IMR-90 (cell line): ENCODE measurements around the gene DET1. TPM values are rescaled to one million over a fixed set of nuclear protein-coding genes. Genes with fewer than 3 reads are reported as not detected.

Experiments
- ATAC-seq: fragments of 200-7000 bp; cut with Tn5 transposase; 2 replicates; pipeline ENCODE4 v1.9.1; 2020; ENCODE audit warnings: low read depth, mild to moderate bottlenecking, moderate library complexity
- BruUV-seq: library from RNA; stranded (reverse); fragments of 400-500 nt; replicated peaks from 2 replicates; lab custom pipeline; 2021; lab: Mats Ljungman, UMichigan
- CTCF ChIA-PET: fragments of 300-600 bp; formaldehyde crosslinking; extraction: SDS; loops from one replicate; lab custom pipeline; 2021; ENCODE audit warnings: antibody characterized with exemption; lab: Yijun Ruan, JAX
- POLR2A ChIA-PET: fragments of 300-600 bp; sonication (Branson Sonifier 250); formaldehyde crosslinking; loops from one replicate; lab custom pipeline; 2022; ENCODE audit warnings: antibody characterized with exemption; ENCODE audit not compliant: unreplicated experiment; lab: Charles Lee
- DNase-seq: peaks from one replicate; pipeline ENCODE4 v3.0.0; 2013
- H2AFZ ChIP-seq: replicated peaks from 2 replicates; pipeline ENCODE3; 2013; ENCODE audit warnings: low read length, mild to moderate bottlenecking; ENCODE audit not compliant: poor library complexity
- H2AK5ac ChIP-seq: 2 replicates; pipeline ENCODE4 v1.6.1; 2013; ENCODE audit warnings: low read depth, low read length, inconsistent platforms
- H2AK9ac ChIP-seq: replicated peaks from 2 replicates; pipeline ENCODE3; 2013; ENCODE audit warnings: mild to moderate bottlenecking, low read depth, low read length, moderate library complexity; ENCODE audit not compliant: poor library complexity
- H2BK120ac ChIP-seq: 2 replicates; pipeline ENCODE4 v1.6.1; 2013; ENCODE audit warnings: low read depth, low read length, inconsistent platforms
- H2BK15ac ChIP-seq: 3 replicates; pipeline ENCODE4 v1.6.1; 2013; ENCODE audit warnings: low read depth, low read length, inconsistent platforms
- H2BK20ac ChIP-seq: 2 replicates; pipeline ENCODE4 v1.6.1; 2013; ENCODE audit warnings: low read depth, mild to moderate bottlenecking, inconsistent platforms, low read length, moderate library complexity
- H2BK5ac ChIP-seq: 2 replicates; pipeline ENCODE4 v1.6.1; 2013; ENCODE audit warnings: mild to moderate bottlenecking, low read depth, low read length, inconsistent platforms; ENCODE audit not compliant: poor library complexity, severe bottlenecking
- H3K14ac ChIP-seq: replicated peaks from 2 replicates; pipeline ENCODE4 v1.6.1; 2013; ENCODE audit warnings: low read depth, low read length, inconsistent platforms
- H3K18ac ChIP-seq: 2 replicates; pipeline ENCODE4 v1.6.1; 2013; ENCODE audit warnings: low read depth, low read length, control low read depth
- H3K23ac ChIP-seq: 2 replicates; pipeline ENCODE4 v1.6.1; 2013; ENCODE audit warnings: low read depth, low read length, inconsistent platforms
- H3K27ac ChIP-seq: 2 replicates; pipeline ENCODE4 v1.5.1; 2013; ENCODE audit warnings: mild to moderate bottlenecking, control low read depth, low read length; ENCODE audit not compliant: insufficient read depth
- H3K27me3 ChIP-seq: 2 replicates; pipeline ENCODE4 v1.6.1; 2013; ENCODE audit warnings: low read length; ENCODE audit not compliant: control insufficient read depth, insufficient read depth
- H3K36me3 ChIP-seq: 2 replicates; pipeline ENCODE4 v1.6.1; 2013; ENCODE audit warnings: low read length, mixed read lengths; ENCODE audit not compliant: control insufficient read depth, insufficient read depth
- H3K4ac ChIP-seq: 2 replicates; pipeline ENCODE4 v1.6.1; 2013; ENCODE audit warnings: low read depth, low read length, inconsistent platforms
- H3K4me1 ChIP-seq: 2 replicates; pipeline ENCODE4 v1.6.1; 2013; ENCODE audit warnings: low read length, mixed read lengths; ENCODE audit not compliant: control insufficient read depth, insufficient read depth
- H3K4me2 ChIP-seq: 2 replicates; pipeline ENCODE4 v1.6.1; 2013; ENCODE audit warnings: low read depth, mild to moderate bottlenecking, control low read depth, low read length, moderate library complexity
- H3K4me3 ChIP-seq: 2 replicates; pipeline ENCODE4 v1.5.1; 2013; ENCODE audit warnings: low read depth, mild to moderate bottlenecking, control low read depth, low read length, moderate library complexity; ENCODE audit not compliant: insufficient read depth
- H3K56ac ChIP-seq: 2 replicates; pipeline ENCODE4 v1.6.1; 2013; ENCODE audit warnings: low read length, inconsistent platforms; ENCODE audit not compliant: insufficient read depth; ENCODE audit errors: extremely low read depth
- H3K79me1 ChIP-seq, 2 experiments: 2 replicates each; pipeline ENCODE4 v1.6.1; 2013; ENCODE audit warnings: low read length in 2 of 2, inconsistent platforms in 1 of 2, low read depth in 1 of 2
- H3K9ac ChIP-seq: 2 replicates; pipeline ENCODE4 v1.6.1; 2013; ENCODE audit warnings: low read depth, low read length, control low read depth
- H3K9me1 ChIP-seq: 2 replicates; pipeline ENCODE4 v1.6.1; 2013; ENCODE audit warnings: low read length, inconsistent platforms; ENCODE audit not compliant: insufficient read depth
- H3K9me3 ChIP-seq: 2 replicates; pipeline ENCODE4 v1.6.1; 2013; ENCODE audit warnings: low read length; ENCODE audit not compliant: control insufficient read depth, insufficient read depth
- H4K20me1 ChIP-seq: 2 replicates; pipeline ENCODE4 v1.6.1; 2013; ENCODE audit warnings: low read length, inconsistent platforms; ENCODE audit not compliant: insufficient read depth
- H4K5ac ChIP-seq: 2 replicates; pipeline ENCODE4 v1.6.1; 2013; ENCODE audit warnings: mild to moderate bottlenecking, low read depth, low read length, control low read depth
- H4K8ac ChIP-seq, 2 experiments: 2 replicates each; pipeline ENCODE4 v1.6.1; 2013; ENCODE audit warnings: low read depth in 2 of 2, low read length in 2 of 2, control low read depth in 1 of 2, inconsistent platforms in 1 of 2
- H4K91ac ChIP-seq: 2 replicates; pipeline ENCODE4 v1.6.1; 2013; ENCODE audit warnings: low read depth, low read length, inconsistent platforms; ENCODE audit not compliant: insufficient read depth
- BHLHE40 ChIP-seq: fragments of 150-350 bp; IDR thresholded peaks from 2 replicates; pipeline ENCODE4 v1.6.1; 2016; ENCODE audit warnings: mild to moderate bottlenecking, low read depth, low read length
- CEBPB ChIP-seq: IDR thresholded peaks from 2 replicates; pipeline ENCODE4 v1.6.1; 2012; ENCODE audit warnings: low read depth, low read length, improper control_type of control experiment
- FOS ChIP-seq: fragments of 150-350 bp; IDR thresholded peaks from 2 replicates; pipeline ENCODE4 v1.6.1; 2016; ENCODE audit warnings: low read depth, low read length
- RCOR1 ChIP-seq: IDR thresholded peaks from 2 replicates; pipeline ENCODE4 v1.6.1; 2012; ENCODE audit warnings: mild to moderate bottlenecking, low read length, improper control_type of control experiment; ENCODE audit not compliant: insufficient replicate concordance
- SMC3 ChIP-seq: fragments of 150-350 bp; IDR thresholded peaks from 2 replicates; pipeline ENCODE4 v1.6.1; 2016; ENCODE audit warnings: low read depth, mild to moderate bottlenecking, antibody characterized with exemption, low read length, moderate library complexity
- USF2 ChIP-seq: fragments of 150-350 bp; IDR thresholded peaks from 2 replicates; pipeline ENCODE4 v1.6.1; 2017; ENCODE audit warnings: mild to moderate bottlenecking, antibody characterized with exemption, low read length, low read depth
- WGBS, 2 experiments: methylation state at CpG; one replicate each; pipeline versions ENCODE4 v1.1.5 to v1.1.7; 2013; ENCODE audit warnings: missing lambda C conversion rate in 2 of 2; ENCODE audit not compliant: insufficient read length in 1 of 2; ENCODE audit errors: extremely low coverage in 2 of 2; 5-methylcytosine and 5-hydroxymethylcytosine counted together
- dilution Hi-C: fragments of 300-500 bp; cut with HindIII; formaldehyde crosslinking; loops from one replicate; pipeline ENCODE4 v1.14.3; 2018; ENCODE audit warnings: low sequenced_read_pairs; ENCODE audit not compliant: unreplicated experiment
- in situ Hi-C: fragments of 300-500 bp; cut with MboI; formaldehyde crosslinking; loops from 3 replicates; pipeline ENCODE4 v1.14.3; 2019; ENCODE audit warnings: low sequenced_read_pairs, inconsistent platforms, mixed read lengths
- intact Hi-C: fragments of 100-400 bp; cut with micrococcal nuclease; formaldehyde crosslinking; loops from 2 replicates; pipeline ENCODE4 v1.10.0; 2022
- polyA plus RNA-seq, 3 experiments: library from polyadenylated mRNA; depleted of rRNA; stranded (reverse); fragments of >200 nt; gene quantifications; 2 replicates each; pipeline ENCODE4 v1.2.3, GENCODE V29; 2012; ENCODE audit warnings: low replicate concordance in 1 of 3
- total RNA-seq: library from RNA; depleted of rRNA; stranded (reverse); fragments of >200 nt; gene quantifications from 2 replicates; pipeline ENCODE4 v1.2.3, GENCODE V29; 2012

DET1 gene
- total and polyA plus RNA-seq, 2 of the 4 experiments (the other 2 are of a cell fraction), result 5.6 to 9.1 TPM

GRCh38 chr15:88491158-88491557 lies 55.3 kb downstream of the DET1 start:
- dilution Hi-C loops, result no loop called here
- POLR2A ChIA-PET, result no interaction called here

More at GRCh38 chr15:88491158-88491557, 55.3 kb downstream of the DET1 start:
- Histone ChIP-seq H2BK20ac (no peak overlapping the region), H3K36me3 (no peaks in the 10 kb centered on the region; the same call in 1 of the 2 replicates), H3K9me1 (no peaks in the 10 kb centered on the region), H3K4ac (no peak overlapping the region), H4K5ac (no peak overlapping the region), H3K18ac (no peak overlapping the region), H4K20me1 (no peaks in the 10 kb centered on the region), H2AK9ac (no peak overlapping the region), H4K91ac (no peak overlapping the region), H3K56ac (no peak overlapping the region), H3K14ac (no peak overlapping the region), H3K27ac (no peak overlapping the region), H3K9me3 (no peaks in the 10 kb centered on the region), H2AFZ (no peak overlapping the region), H3K27me3 (no peaks in the 10 kb centered on the region), H3K4me3 (no peak overlapping the region), H2BK5ac (no peak overlapping the region), H3K4me1 (no peaks in the 10 kb centered on the region), H3K4me2 (no peak overlapping the region), H2BK15ac (no peak overlapping the region), H2AK5ac (no peak overlapping the region), H2BK120ac (no peak overlapping the region), H3K23ac (no peak overlapping the region), H3K79me1 (no peaks in the 10 kb centered on the region), H4K8ac (no peak overlapping the region), H3K9ac (no peak overlapping the region)
- WGBS, 2 experiments, result 61% methylated on average over 8 of the region's 10 CpGs; no CpG with 5 or more reads in 1 of the 2 experiments
- DNase-seq (no peak), ATAC-seq (no peak)
- BruUV-seq, result no TSS peak
- intact Hi-C loops, result no loop called here
- no peak for TF ChIP-seq USF2
- TF ChIP-seq BHLHE40, result no peak
- TF ChIP-seq RCOR1, result no peak
- TF ChIP-seq SMC3, result no peak
- TF ChIP-seq FOS, result no peak
- no peak for TF ChIP-seq CEBPB
- in situ Hi-C loops, result loop anchor here (25.0 kb wide), 2 partner anchors 346 to 521 kb away; no protein-coding TSS in a partner anchor
- CTCF ChIA-PET, result no interaction called here
